GM19025 (cell line): ENCODE measurements around the gene INO80D.
"Not testable (repeated sequence)": the region's sequence is repeated elsewhere in the genome, so short reads cannot be mapped to it uniquely, and the experiment has no call there.

Source experiments
- ATAC-seq: cut with Tn5 transposase; IDR thresholded peaks from one replicate; pipeline ENCODE4 v1.9.1; 2021; ENCODE audit warnings: mild to moderate bottlenecking, low read depth, moderate library complexity; ENCODE audit not compliant: unreplicated experiment

The INO80D gene

DNA sequence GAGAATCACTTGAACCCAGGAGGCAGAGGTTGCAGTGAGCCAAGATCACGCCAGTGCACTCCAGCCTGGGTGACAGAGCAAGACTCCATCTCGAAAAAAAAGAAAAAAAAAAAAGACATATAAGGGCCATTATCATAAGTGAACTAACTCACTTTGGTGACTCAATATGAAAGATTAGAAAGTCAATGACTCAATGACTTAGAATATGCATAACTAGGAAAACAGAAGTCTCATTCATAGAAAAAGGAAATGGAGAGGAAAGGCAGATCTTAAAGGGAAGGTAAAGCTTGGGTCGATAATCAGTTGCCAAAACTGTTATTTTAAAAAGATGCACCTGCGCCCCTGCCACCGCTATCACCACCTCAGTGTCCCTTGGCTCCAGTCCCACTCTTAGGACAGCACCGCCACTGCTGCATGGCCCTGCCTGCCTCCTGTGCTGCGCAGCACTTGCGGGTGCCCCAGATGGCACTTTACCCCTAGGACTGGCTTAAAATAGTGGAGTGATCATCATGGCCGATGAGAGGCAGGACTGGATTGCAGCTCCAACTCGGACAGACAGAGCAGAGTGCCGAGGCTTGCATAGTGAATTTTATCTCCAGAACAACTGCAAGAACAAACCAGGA is 54.7 kb downstream of the INO80D start:
- ATAC-seq, result peak; percentile 72

DNA sequence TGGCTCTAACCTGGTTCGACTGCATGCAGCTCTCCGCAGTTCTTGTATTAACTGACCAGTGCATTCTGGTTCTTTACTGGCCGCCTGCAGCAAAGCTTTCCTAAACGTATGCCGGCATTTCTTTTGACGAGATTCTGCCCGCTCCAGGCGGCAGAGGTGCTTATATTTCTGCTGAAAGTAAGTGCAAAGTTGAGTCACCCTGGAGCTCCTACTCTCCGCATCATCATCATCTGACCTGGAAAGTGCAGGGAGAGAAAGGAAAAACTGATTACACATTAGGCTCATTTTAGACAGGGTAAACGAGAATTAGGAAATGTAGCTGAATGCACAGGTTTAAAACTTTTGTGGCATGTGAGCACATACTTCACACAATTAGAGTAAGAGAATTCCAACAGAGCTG is 57.9 kb downstream of the INO80D start:
- ATAC-seq, result no peak

DNA sequence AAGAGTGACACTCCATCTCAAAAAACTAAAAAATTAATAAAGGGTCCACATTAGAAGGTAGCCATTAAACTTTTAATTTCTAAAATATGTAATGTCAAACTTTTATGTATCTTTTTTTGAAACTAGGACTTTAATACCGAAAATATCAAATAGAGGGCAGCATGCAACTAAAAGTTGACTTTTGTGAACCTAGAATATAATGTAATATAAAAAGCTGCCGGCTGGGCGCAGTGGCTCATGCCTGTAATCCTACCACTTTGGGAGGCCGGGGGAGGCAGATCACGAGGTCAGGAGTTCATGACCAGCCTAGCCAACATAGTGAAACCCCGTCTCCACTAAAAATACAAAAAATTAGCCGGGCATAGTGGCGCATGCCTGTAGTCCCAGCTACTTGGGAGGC is 62.8 kb downstream of the INO80D start:
- ATAC-seq, result no peak

DNA sequence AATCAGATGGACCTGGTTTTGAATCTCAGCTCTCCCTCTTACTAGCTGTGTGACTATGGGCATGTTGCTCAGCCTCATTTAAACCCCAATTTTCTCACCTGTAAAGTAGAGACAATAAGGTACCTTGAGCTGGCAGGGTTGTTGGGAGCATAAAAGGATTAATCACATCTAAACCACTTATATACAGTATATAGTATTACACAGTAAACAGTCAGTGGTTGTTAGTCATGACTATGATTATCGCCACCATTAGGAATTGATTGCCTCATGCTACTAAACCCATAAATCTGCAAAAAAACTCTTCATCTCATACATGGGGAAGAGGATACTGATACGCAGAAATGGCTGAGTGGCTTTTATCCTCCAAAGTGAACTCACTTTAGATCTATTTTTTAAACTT is 65.8 kb downstream of the INO80D start:
- ATAC-seq, result no peak

DNA sequence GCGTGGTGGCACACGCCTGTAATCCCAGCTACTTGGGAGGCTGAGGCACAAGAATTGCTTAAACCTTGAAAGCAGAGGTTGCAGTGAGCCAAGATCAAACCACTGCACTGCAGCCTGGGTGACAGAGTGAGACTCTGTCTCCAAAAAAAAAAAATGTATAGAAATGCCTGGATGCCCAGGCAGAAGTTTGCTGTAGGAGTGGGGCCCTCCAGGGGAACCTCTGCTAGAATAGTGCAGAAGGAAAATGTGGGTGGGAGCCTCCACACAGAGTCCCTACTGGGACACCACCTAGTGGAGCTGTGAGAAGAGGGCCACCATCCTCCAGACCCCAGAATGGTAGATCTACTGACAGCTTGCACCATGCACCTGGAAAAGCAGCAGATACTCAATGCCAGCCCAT is 70.2 kb downstream of the INO80D start:
- ATAC-seq, result not testable (repeated sequence)

DNA sequence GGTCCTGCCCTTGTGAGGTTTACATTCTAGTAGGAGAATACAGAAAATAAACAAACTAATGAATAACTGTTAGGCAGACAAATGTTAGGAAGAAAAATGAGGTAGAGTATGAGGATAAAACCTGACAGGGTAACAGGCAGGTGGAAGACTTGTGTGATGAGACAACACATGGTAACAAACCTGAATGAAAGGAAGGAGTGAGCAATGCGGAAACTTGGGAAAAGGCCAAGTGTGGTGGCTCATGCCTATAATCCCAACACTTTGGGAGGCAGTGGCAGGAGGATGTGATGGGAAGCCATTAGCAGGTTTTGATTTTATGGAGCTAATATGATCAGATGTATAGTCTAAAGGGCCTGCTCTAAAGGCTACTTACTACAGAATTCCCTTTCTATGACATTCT is 74.2 kb downstream of the INO80D start:
- no peak for ATAC-seq

DNA sequence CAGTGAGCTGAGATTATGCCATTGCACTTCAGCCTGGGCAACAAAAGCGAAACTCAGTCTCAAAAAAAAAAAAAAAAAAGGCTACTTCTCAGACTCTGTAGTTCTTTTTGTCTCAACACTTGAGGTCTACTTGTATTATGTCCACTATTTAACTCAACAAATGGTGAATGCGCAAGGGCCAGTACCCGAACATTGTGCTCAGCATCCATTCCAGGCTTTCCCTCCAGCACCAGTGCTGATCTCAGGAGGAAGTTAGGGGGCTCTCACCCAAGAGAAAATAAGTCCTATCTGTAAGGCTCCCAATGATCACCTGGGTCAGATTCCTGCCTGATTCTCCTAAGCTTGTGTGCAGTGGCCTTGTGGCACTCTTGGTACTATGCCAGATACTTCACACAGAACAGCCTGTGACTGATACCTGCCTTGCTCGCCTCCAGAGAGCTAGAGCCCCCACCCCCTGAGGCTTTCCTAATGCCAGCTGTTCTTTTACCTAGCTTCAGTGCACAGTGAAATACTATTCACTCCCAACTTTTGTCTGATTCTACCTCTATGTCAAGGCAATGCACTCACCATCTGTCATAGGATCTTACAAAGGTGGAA is 74.9 kb downstream of the INO80D start:
- ATAC-seq, result no peak

DNA sequence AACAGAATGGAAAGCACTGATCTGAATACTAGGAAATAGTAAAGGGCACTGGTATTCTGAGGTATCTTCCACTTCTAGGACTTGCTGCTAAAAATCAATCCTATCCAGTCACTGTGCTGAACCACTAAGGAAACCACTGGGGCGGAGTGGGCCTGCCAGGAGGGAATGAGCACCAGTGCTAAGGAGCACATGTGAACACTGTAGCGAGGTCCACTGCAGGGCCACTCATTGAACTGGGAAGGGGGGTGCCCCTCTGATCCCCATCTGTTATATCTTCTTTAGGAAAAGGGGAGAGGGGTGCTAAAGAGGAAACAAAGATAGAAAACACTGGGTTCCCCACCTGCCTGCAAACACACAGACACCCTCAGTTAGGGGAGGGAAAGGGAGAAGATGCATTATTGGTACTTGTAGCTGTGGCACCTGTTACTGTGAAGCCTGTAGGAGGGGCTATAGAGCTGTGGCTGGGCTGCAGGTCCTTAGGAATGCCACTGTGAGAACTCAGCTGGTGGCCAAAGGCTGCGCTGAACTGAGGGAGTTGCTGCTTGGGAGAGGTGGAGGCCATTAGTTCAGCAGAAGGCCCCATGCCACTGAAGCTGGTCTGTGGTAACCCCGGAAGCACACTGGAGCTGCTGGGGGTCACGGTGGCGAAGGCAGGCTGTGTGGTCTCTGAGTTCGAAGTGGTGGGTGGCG is 81.8 kb downstream of the INO80D start:
- ATAC-seq, result no peak

DNA sequence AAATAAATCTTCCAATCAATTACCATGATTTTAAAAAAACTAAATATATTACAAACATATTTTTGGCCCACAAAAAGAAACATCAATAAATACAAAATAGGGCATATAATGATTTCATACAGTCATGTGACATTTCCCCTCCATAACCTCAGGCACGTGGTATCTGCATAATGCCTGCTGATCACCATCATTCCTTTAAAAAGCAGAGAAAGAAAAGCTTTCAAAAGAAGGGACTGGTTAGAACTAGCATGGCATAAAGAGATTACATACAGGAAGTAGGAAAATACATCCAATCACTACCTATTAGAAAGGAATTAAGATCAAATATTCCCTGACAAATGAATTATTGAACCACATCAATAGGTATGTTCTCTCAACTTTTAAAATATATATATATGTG is 83.5 kb downstream of the INO80D start:
- no peak for ATAC-seq

DNA sequence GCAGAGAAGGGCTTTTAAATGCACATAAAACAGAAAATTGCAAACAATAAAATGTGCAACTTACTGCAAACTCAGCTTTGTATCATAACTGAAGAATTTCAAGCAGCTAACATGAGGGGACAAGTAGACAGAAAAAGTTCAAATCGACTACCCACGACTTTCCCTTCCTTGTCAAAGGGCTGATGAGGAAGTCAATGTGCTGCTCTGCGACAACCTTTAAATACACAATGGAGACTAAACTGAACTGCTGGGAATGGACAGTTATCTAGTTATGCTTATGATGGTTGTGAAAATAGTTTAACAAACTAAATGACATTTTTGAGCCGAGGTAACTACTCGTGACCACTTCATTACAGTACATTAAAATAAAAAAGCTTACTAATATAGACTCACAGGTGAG is 84.1 kb downstream of the INO80D start:
- ATAC-seq, result no peak

DNA sequence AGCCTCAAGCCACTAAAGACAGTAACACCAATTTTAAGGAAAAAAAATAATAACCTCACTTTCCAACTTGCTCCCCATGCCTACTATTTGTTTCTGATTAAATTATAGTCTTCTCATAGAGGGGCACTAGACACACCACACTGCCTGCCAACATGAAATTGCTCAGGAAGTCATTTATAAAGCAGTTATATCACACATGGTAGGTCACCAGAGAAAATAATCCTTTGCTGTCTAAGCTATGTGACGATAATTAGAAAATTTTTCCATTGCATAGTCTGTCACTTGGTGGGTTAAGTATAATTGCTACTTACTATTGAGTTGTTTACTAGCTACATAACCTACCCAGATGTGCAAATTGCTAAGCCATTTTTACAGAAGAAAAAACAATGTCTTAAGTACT is 85.2 kb downstream of the INO80D start:
- ATAC-seq, result no peak

DNA sequence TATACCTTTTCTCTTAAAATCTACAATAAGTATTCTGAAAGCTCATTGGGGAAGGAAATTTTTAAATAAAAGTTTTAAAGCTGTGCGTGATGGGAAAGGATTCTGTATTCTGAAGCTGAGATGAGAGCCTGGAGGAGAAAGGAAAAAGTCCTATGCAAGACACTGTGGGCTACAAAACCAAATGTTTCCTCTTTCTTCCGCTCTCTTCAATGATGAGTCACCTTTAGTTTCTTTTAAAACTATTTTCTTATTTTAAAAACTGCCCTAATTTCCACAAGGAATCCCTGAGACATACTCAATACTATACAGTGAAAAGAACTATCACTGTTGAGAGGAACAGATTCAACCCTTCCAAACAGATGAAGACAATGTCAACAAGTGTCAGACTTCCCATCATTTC is 87.4 kb downstream of the INO80D start:
- no peak for ATAC-seq

DNA sequence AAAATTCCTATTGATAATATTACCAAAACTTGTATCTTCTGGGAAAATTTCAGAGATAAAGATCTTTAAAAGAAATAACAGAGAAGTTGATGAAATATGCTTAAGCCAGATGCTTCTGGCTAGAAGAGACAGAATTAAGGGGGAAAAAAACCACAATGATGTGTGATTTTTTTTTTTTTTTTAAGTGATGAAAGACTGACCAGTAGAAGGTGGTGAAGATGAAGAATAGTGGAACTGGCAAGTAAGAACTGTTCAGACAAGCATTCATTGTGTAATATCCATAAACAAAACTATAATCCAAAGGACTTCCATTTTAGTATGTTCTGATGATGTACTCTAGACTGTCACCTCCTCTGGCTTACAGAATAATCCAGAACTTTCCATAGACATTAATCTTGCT is 89.8 kb downstream of the INO80D start:
- ATAC-seq, result no peak

DNA sequence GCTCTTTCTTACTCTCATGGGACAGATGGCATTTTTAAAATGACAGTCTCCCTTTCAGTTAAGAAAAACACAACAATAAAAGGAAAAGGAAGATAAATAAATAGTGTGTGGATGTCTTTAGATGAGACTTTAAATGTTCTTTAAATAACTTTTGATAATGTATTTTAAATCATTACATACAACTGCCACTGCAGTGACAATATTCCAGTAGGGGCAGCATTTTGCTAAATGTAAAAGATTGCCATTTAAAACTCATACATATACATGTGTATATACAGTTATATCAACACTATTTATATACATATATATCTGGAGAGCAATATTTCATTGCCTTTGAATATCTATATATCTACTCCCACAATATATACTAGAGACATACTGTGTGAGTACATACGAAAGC is 90.7 kb downstream of the INO80D start:
- ATAC-seq, result no peak

DNA sequence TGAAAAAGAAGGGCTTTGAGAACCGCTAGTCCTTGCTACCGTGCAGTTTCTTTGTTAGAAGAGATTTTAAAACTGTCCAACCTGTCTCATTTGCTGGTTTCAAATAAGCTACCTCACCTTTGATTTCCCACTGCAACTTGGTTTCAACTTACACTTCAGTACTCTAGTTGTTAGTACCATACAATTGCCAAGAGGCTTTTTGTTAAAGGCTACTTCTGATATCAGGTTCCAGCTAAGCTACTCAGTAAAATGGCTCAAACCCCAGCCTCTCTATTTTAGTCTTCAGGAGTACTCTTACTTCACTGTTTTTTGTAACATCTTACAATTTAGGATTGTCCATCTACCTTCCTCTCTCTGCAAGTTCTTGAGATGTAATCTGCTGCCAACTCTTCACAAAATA is 91.6 kb downstream of the INO80D start:
- ATAC-seq, result no peak

DNA sequence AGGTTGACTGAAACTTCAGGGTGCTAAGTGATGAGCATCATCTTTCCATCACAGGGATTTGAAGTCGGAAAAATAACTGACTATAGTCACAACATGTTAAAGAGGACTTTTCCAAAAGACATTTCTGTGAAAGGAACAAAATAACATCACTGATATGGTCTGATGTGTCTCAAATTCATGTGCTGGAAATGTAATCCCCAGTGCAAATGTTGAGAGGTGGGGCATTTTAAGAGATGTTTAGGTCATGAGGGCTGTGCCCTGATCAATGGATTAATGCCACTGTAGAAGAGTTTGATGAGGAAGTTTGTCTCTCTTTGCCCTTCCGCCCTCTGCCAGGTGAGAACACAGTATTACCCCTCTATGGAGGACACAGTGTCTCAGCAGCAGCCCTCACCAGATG is 95.9 kb downstream of the INO80D start:
- ATAC-seq, result no peak

DNA sequence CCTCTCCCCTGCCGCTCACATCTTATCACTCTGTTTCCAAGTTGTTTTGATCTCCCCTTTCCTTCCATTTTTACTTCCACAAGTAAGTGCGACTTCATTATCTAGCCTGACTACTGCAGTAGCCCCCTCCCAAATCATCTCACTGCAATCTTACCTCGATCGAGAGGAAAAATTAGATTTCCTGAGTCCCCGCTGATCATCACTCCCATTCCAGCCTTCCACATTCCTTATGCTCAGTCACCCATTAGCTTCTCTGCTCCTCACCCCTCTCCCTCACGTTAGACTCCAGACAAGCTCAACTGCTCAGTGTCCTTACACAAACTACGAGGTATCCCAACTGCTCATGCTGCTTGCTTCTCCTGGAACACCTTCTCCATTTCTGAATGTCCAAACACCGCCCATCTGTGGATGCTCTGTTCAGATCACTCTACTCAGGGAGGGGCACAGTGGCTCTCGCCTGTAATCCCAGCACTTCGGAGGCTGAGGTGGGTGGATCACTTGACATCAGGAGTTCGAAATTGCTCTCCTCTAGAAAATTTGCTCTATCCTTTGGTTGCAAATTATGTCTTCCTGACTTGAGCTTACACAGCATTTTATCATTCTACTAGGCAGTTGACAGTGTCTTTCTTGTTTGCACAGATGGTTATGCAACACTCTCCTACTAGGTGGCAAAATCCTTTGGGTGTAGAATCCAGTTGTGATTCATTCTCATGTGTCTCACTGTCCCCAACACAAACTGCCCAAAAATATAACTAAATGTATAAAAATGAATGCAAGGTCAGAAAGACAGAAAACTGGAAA is 96.5 kb downstream of the INO80D start:
- ATAC-seq, result no peak

DNA sequence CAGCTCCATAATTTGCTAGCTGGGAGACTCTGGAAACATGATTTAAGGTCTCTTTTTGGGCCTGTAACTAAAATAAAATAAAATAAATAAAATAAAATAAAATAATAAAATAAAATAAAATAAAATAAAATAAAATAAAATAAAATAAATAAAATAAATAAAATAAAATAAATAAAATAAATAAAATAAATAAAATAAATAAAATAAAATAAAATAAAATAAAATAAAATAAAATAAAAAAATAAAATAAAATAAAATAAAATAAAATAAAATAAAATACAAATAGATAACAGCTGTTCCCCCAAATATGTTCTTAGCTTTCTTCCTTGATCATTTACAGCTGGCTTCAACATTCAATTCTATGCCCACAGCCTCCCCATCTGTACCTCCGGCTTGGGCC is 97.3 kb downstream of the INO80D start:
- ATAC-seq, result not testable (repeated sequence)

DNA sequence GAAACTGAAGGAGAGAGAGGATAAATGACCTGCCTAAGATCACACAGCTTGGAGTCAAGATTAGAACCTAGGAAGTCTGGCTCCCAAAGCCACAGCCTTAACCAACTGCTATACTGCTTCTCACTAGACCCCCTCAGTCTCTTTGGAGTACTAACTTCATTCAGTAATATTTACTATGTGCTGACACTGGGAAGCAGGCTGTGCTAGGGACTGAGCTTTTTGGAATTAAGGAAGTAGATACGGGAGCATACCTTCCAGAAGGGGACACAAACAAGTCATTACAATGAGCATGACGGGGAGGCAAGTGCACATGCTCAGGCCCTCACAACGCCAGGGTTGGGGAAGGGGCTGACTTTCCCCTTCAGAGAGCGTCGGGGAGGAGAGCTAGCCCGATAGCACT is 97.7 kb downstream of the INO80D start:
- no peak for ATAC-seq

DNA sequence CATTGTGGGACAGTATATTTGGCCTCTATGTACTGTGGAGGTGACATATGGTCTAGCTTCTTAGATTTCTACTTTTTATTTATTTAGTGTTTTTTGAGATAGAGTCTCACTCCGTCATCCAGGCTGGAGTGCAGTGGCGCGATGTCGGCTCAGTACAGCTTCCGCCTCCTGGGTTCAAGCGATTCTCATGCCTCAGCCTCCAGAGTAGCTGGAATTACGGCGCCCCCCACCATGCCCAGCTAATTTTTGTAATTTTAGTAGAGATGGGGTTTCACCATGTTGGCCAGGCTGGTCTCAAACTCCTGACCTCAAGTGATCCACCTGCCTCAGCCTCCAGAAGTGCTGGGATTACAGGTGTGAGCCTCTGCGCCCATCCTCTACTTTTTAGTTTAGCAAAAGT is 99.6 kb downstream of the INO80D start:
- ATAC-seq, result not testable (repeated sequence)

DNA sequence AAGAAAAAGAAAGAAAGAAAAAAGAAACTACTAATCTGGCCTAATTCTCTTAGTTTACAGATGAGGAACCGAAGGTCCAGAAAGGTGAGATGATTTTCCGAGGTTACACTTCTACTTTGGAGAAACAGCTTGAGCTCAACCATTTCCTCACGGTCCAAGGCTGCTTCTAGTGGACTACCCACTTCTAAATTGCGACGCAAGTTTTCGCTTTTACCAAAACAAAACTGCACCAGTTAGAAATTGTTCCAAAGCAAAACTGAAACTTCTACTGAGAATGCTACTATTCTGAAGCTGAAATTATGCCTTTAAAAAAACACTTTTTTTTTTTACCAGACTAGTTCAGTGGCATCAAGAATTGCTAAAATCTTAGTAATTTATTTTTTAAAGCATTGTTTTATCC is 101.6 kb downstream of the INO80D start:
- peak; percentile 92 for ATAC-seq
